Endothelial cell of umbilical vein (primary cell): Measurements from ENCODE around the gene PTPRK. TPM values are rescaled to one million over a fixed set of nuclear protein-coding genes. Genes with fewer than 3 reads are reported as not detected.

Source experiments
- BruUV-seq: library from RNA; stranded (reverse); fragments of 400-500 nt; replicated peaks from 2 replicates; lab custom pipeline; 2021; lab: Mats Ljungman, UMichigan
- CTCF ChIA-PET: fragments of 300-600, 350-600 bp; sonication (Branson Sonifier 250); formaldehyde crosslinking; loops from one replicate; lab custom pipeline; 2021; ENCODE audit warnings: antibody characterized with exemption, inconsistent platforms; lab: Charles Lee
- POLR2A ChIA-PET: fragments of 300-600, 350-600 bp; sonication (Branson Sonifier 250); formaldehyde crosslinking; loops from one replicate; lab custom pipeline; 2021; ENCODE audit warnings: antibody characterized with exemption, inconsistent platforms; lab: Charles Lee
- DNase-seq: peaks from one replicate; pipeline ENCODE4 v3.0.0-alpha.2; 2011; ENCODE audit warnings: low read depth, low spot score
- FAIRE-seq: peaks from 2 replicates; lab custom pipeline; 2011; peaks lifted over from hg19 to GRCh38; lab: Jason Lieb, UNC
- H2AFZ ChIP-seq: 2 replicates; pipeline ENCODE4 v1.6.0; 2012; ENCODE audit warnings: low read depth, low read length, control low read depth, inconsistent platforms
- H3K27ac ChIP-seq: 2 replicates; pipeline ENCODE4 v1.5.1; 2011; ENCODE audit warnings: low read depth, mild to moderate bottlenecking, control low read depth, low read length, moderate library complexity; ENCODE audit not compliant: insufficient read depth
- H3K27me3 ChIP-seq, 2 experiments: 2 replicates each; pipeline versions ENCODE4 v1.6.0 to v1.6.1; 2011; ENCODE audit warnings: low read length in 2 of 2, mixed read lengths in 1 of 2; ENCODE audit not compliant: control insufficient read depth in 2 of 2, insufficient read depth in 2 of 2
- H3K36me3 ChIP-seq, 2 experiments: 2 replicates in 1 of 2; 3 replicates in 1 of 2; pipeline ENCODE4 v1.5.1; 2011; ENCODE audit warnings: low read length in 2 of 2, mild to moderate bottlenecking in 1 of 2, moderate library complexity in 1 of 2; ENCODE audit not compliant: control insufficient read depth in 2 of 2, insufficient read depth in 2 of 2; ENCODE audit errors: extremely low read depth in 1 of 2
- H3K4me1 ChIP-seq: 3 replicates; pipeline ENCODE4 v1.5.1; 2011; ENCODE audit warnings: mild to moderate bottlenecking, low read length; ENCODE audit not compliant: control insufficient read depth, insufficient read depth; ENCODE audit errors: extremely low read depth
- H3K4me2 ChIP-seq: 2 replicates; pipeline ENCODE4 v1.6.1; 2011; ENCODE audit warnings: low read length, control low read depth, mixed read lengths; ENCODE audit not compliant: insufficient read depth
- H3K4me3 ChIP-seq, 3 experiments: fragments of 200-600 bp in 1 of 3; sonication (generic), shearing (Covaris generic) in 1 of 3; replicated peaks in 1 of 3; 2 replicates each; pipeline ENCODE4 v1.5.1; 2011 to 2016; ENCODE audit warnings: control low read depth in 3 of 3, low read length in 3 of 3, mild to moderate bottlenecking in 2 of 3, inconsistent platforms in 1 of 3, low read depth in 1 of 3, moderate library complexity in 1 of 3; ENCODE audit not compliant: insufficient read depth in 1 of 3
- H3K79me2 ChIP-seq: 2 replicates; pipeline ENCODE4 v1.6.0; 2012; ENCODE audit warnings: low read length, inconsistent platforms; ENCODE audit not compliant: control insufficient read depth, insufficient read depth
- H3K9ac ChIP-seq: replicated peaks from 2 replicates; pipeline ENCODE3; 2011; ENCODE audit warnings: low read length, control low read depth; ENCODE audit not compliant: insufficient read depth; ENCODE audit errors: extremely low read depth
- H3K9me1 ChIP-seq: replicated peaks from 3 replicates; pipeline ENCODE4 v1.6.0; 2011; ENCODE audit warnings: mild to moderate bottlenecking, low read length; ENCODE audit not compliant: control insufficient read depth, insufficient read depth; ENCODE audit errors: extremely low read depth
- H3K9me3 ChIP-seq: replicated peaks from 2 replicates; pipeline ENCODE4 v1.5.1; 2012; ENCODE audit warnings: low read length, inconsistent platforms; ENCODE audit not compliant: control insufficient read depth, insufficient read depth
- H4K20me1 ChIP-seq: replicated peaks from 2 replicates; pipeline ENCODE3; 2011; ENCODE audit warnings: mild to moderate bottlenecking, low read length; ENCODE audit not compliant: control insufficient read depth, insufficient read depth; ENCODE audit errors: extremely low read depth
- CTCF ChIP-seq, 2 donors: IDR thresholded peaks; 1 replicate in 1 of 2; 2 replicates in 1 of 2; pipeline ENCODE4 v1.5.1; 2011; ENCODE audit warnings: low read length in 2 of 2, mild to moderate bottlenecking in 2 of 2, moderate library complexity in 2 of 2, control low read depth in 1 of 2, inconsistent platforms in 1 of 2, low read depth in 1 of 2; ENCODE audit not compliant: insufficient read depth in 1 of 2; ENCODE audit errors: extremely low read depth in 1 of 2
- FOS ChIP-seq: IDR thresholded peaks from 2 replicates; pipeline ENCODE4 v1.6.1; 2011; ENCODE audit warnings: mild to moderate bottlenecking, low read length, moderate library complexity, borderline replicate concordance; ENCODE audit not compliant: insufficient read depth
- GATA2 ChIP-seq: IDR thresholded peaks from 2 replicates; pipeline ENCODE4 v1.7.0; 2011; ENCODE audit warnings: low read depth, mild to moderate bottlenecking, moderate library complexity, mixed read lengths, low read length; ENCODE audit not compliant: insufficient read length, insufficient read depth
- MAX ChIP-seq: IDR thresholded peaks from 2 replicates; pipeline ENCODE4 v1.6.1; 2011; ENCODE audit not compliant: insufficient read depth, insufficient read length
- MYC ChIP-seq: IDR thresholded peaks from one replicate; pipeline ENCODE4 v1.6.1; 2011; ENCODE audit warnings: mild to moderate bottlenecking, low read depth, low read length
- POLR2A ChIP-seq: IDR thresholded peaks from 2 replicates; pipeline ENCODE4 v1.6.1; 2012; ENCODE audit warnings: low read depth, mild to moderate bottlenecking, control low read depth, low read length
- dilution Hi-C: fragments of 300-500 bp; cut with MboI; formaldehyde crosslinking; loops from one replicate; pipeline ENCODE4 v1.15.0; 2019; ENCODE audit warnings: low sequenced_read_pairs; ENCODE audit not compliant: extremely low pct_ligation_motif_present
- intact Hi-C: fragments of 100-400 bp; cut with micrococcal nuclease; formaldehyde crosslinking; loops from one replicate; pipeline ENCODE4 v1.10.0; 2022
- polyA plus RNA-seq, 4 experiments: library from polyadenylated mRNA; depleted of rRNA in 3 of 4; stranded (reverse) in 3 of 4; unstranded in 1 of 4; fragments of >200 nt; gene quantifications; 2 replicates each; pipeline versions ENCODE4 v1.2.1 to v1.2.3, GENCODE V29; 2011 to 2012; ENCODE audit warnings: missing spikeins in 1 of 4
- total RNA-seq: library from RNA; stranded (reverse); gene quantifications from 2 replicates; pipeline ENCODE4 v1.2.3, GENCODE V29; 2021

Gene PTPRK
- total and polyA plus RNA-seq, 2 donors (not counting 3 experiments of a cell fraction or from before 2014, with no cell fraction given), result 15.2 to 74.0 TPM

GRCh38 chr6:128240024-128240428 lies 280.4 kb downstream of the PTPRK start:
- H3K79me2 ChIP-seq, result no peaks in the 10 kb centered on the region
- no TSS peak for BruUV-seq
- H3K9ac ChIP-seq, result no peak overlapping the region
- H3K27ac ChIP-seq, result no peak overlapping the region
- peak overlapping the region; percentile 64 for H3K4me2 ChIP-seq
- peak; percentile 21 for FAIRE-seq
- no peaks in the 10 kb centered on the region for H3K36me3 ChIP-seq
- no peak overlapping the region for H3K4me3 ChIP-seq
- TF ChIP-seq GATA2 (no peak), MAX (no peak), CTCF (IDR thresholded peaks at IDR 0.05; ENCODE audit: extremely low read depth in 1 of 2, insufficient read depth in 1 of 2, low read depth in 1 of 2, low read length in 2 of 2) (no peak), FOS (no peak)
- H3K9me3 ChIP-seq, result no peaks in the 10 kb centered on the region
- no peak overlapping the region for H2AFZ ChIP-seq
- H4K20me1 ChIP-seq, result no peaks in the 10 kb centered on the region
- H3K9me1 ChIP-seq, result no peaks in the 10 kb centered on the region
- no peaks in the 10 kb centered on the region for H3K27me3 ChIP-seq
- H3K4me1 ChIP-seq, result peaks cover 18% of the 10 kb centered on the region
- intact Hi-C loops (loop anchor here (2.0 kb wide), 1 partner anchor 281 kb away; the partner anchor contains the start of gene PTPRK), dilution Hi-C loops (no loop called here)
- ChIA-PET CTCF (interaction anchor here (0.9 to 2.0 kb wide), 5 partner anchors 47 to 491 kb away, joined by 3 to 6 read pairs (median 3); no protein-coding TSS in a partner anchor), POLR2A (no interaction called here)
- DNase-seq, result peak; percentile 60

- no TSS peak for BruUV-seq
- DNase-seq (peak; percentile 17), FAIRE-seq (no peak)
- ChIA-PET CTCF (interaction anchor here (0.6 to 2.0 kb wide), 7 partner anchors 9 to 492 kb away, joined by 3 to 6 read pairs (median 3); no protein-coding TSS in a partner anchor), POLR2A (no interaction called here)
- Histone ChIP-seq H3K4me1 (peaks cover 18% of the 10 kb centered on the region), H4K20me1 (no peaks in the 10 kb centered on the region), H3K9me3 (no peaks in the 10 kb centered on the region), H3K4me3 (no peak overlapping the region), H3K36me3 (no peaks in the 10 kb centered on the region), H3K9ac (no peak overlapping the region), H3K9me1 (no peaks in the 10 kb centered on the region), H3K27ac (no peak overlapping the region), H2AFZ (no peak overlapping the region), H3K79me2 (no peaks in the 10 kb centered on the region), H3K4me2 (no peak overlapping the region), H3K27me3 (no peaks in the 10 kb centered on the region)
- dilution Hi-C loops (no loop called here), intact Hi-C loops (no loop called here)
- TF ChIP-seq GATA2 (no peak), MAX (no peak), MYC (no peak), POLR2A (no peak)
These were observed 281.3 kb downstream of the PTPRK start for GRCh38 chr6:128239146-128239545.
